Measurements from ENCODE around the gene OR6J1. TPM values are rescaled to one million over a fixed set of nuclear protein-coding genes. Genes with fewer than 3 reads are reported as not detected.

The OR6J1 gene
- polyA plus RNA-seq, 3 donors from 2014 or later, result not detected

GRCh38 chr14:22613106-22613695 lies 31.0 kb downstream of the OR6J1 start:
- Mint-ChIP-seq H3K27ac (peak overlapping the region in 1 of 6 donors; percentile 20), H3K4me1 (no peaks in the 10 kb centered on the region), H3K27me3 (ENCODE audit: low read depth in 3 of 3) (peaks cover 0 to 2% (median 2%) of the 10 kb centered on the region in 3 donors), H3K36me3 (peaks cover 15 to 42% (median 18%) of the 10 kb centered on the region in 3 donors), H3K4me3 (no peak overlapping the region), H3K9me3 (no peaks in the 10 kb centered on the region)
- DNase-seq, result no peak

- peaks cover 0 to 2% (median 0%) of the 10 kb centered on the region in 3 donors for H3K27me3 Mint-ChIP-seq (ENCODE audit: low read depth in 3 of 3)
- no peaks in the 10 kb centered on the region for H3K4me1 Mint-ChIP-seq
- no peak for DNase-seq
- peaks cover 25 to 50% (median 26%) of the 10 kb centered on the region in 3 donors for H3K36me3 Mint-ChIP-seq
- H3K9me3 Mint-ChIP-seq, result no peaks in the 10 kb centered on the region
- no peak overlapping the region for H3K4me3 Mint-ChIP-seq
- H3K27ac Mint-ChIP-seq, result peak overlapping the region in 3 of 6 donors; percentile 15 to 40 (median 35)
Measured at GRCh38 chr14:22610931-22611330, 33.2 kb downstream of the OR6J1 start.

- peak overlapping the region in 1 of 6 donors; percentile 13 for H3K27ac Mint-ChIP-seq
- H3K4me3 Mint-ChIP-seq, result no peak overlapping the region
- no peak for DNase-seq
- no peaks in the 10 kb centered on the region for H3K9me3 Mint-ChIP-seq
- H3K4me1 Mint-ChIP-seq, result no peaks in the 10 kb centered on the region
- H3K27me3 Mint-ChIP-seq (ENCODE audit: low read depth in 3 of 3), result peaks cover 0 to 2% (median 0%) of the 10 kb centered on the region in 3 donors
- peaks cover 35 to 58% (median 46%) of the 10 kb centered on the region in 3 donors for H3K36me3 Mint-ChIP-seq
Measured at GRCh38 chr14:22607291-22607690, 36.9 kb downstream of the OR6J1 start.

- Mint-ChIP-seq H3K36me3 (peaks cover 41 to 56% (median 52%) of the 10 kb centered on the region in 3 donors), H3K4me3 (no peak overlapping the region), H3K27me3 (ENCODE audit: low read depth in 3 of 3) (peaks cover 0 to 2% (median 1%) of the 10 kb centered on the region in 3 donors), H3K4me1 (peaks cover 7% of the 10 kb centered on the region in 2 donors), H3K9me3 (no peaks in the 10 kb centered on the region), H3K27ac (no peak overlapping the region)
- DNase-seq, result no peak
Measured at GRCh38 chr14:22606380-22606779, 37.8 kb downstream of the OR6J1 start.

GRCh38 chr14:22602862-22603261 lies 41.3 kb downstream of the OR6J1 start:
- Mint-ChIP-seq H3K4me1 (peaks cover 35 to 39% of the 10 kb centered on the region in 2 donors), H3K27me3 (ENCODE audit: low read depth in 3 of 3) (peaks cover 0 to 2% (median 1%) of the 10 kb centered on the region in 3 donors), H3K9me3 (no peaks in the 10 kb centered on the region), H3K4me3 (no peak overlapping the region), H3K27ac (no peak overlapping the region), H3K36me3 (peaks cover 30 to 38% (median 37%) of the 10 kb centered on the region in 3 donors)
- no peak for DNase-seq

- Mint-ChIP-seq H3K4me3 (no peak overlapping the region), H3K9me3 (no peaks in the 10 kb centered on the region), H3K36me3 (peaks cover 25 to 31% (median 30%) of the 10 kb centered on the region in 3 donors), H3K27me3 (ENCODE audit: low read depth in 3 of 3) (peaks cover 0 to 2% (median 1%) of the 10 kb centered on the region in 3 donors), H3K4me1 (peaks cover 40 to 44% of the 10 kb centered on the region in 2 donors), H3K27ac (peak overlapping the region in 2 of 6 donors; percentile 8 to 13)
- no peak for DNase-seq
Measured at GRCh38 chr14:22601996-22602395, 42.2 kb downstream of the OR6J1 start.

GRCh38 chr14:22601456-22601855 lies 42.7 kb downstream of the OR6J1 start:
- DNase-seq, result no peak
- Mint-ChIP-seq H3K4me1 (peaks cover 40 to 44% of the 10 kb centered on the region in 2 donors), H3K9me3 (no peaks in the 10 kb centered on the region), H3K36me3 (peaks cover 25 to 27% (median 26%) of the 10 kb centered on the region in 3 donors), H3K4me3 (no peak overlapping the region), H3K27ac (no peak overlapping the region), H3K27me3 (ENCODE audit: low read depth in 3 of 3) (peaks cover 0 to 2% (median 1%) of the 10 kb centered on the region in 3 donors)

- peak overlapping the region in 3 of 6 donors; percentile 27 to 94 (median 61) for H3K27ac Mint-ChIP-seq
- no peak for DNase-seq
- peaks cover 40 to 44% of the 10 kb centered on the region in 2 donors for H3K4me1 Mint-ChIP-seq
- peaks cover 0 to 3% (median 1%) of the 10 kb centered on the region in 3 donors for H3K27me3 Mint-ChIP-seq (ENCODE audit: low read depth in 3 of 3)
- peaks cover 14 to 22% (median 21%) of the 10 kb centered on the region in 3 donors for H3K36me3 Mint-ChIP-seq
- peak overlapping the region in 4 of 5 donors; percentile 96 to 99 (median 98) for H3K4me3 Mint-ChIP-seq
- H3K9me3 Mint-ChIP-seq, result no peaks in the 10 kb centered on the region
Measured at GRCh38 chr14:22600027-22600426, 44.1 kb downstream of the OR6J1 start.

GRCh38 chr14:22599349-22599748 lies 44.8 kb downstream of the OR6J1 start:
- no peaks in the 10 kb centered on the region for H3K9me3 Mint-ChIP-seq
- no peak for DNase-seq
- peaks cover 14 to 22% (median 18%) of the 10 kb centered on the region in 3 donors for H3K36me3 Mint-ChIP-seq
- H3K4me3 Mint-ChIP-seq, result peak overlapping the region; percentile 96 to 99 (median 97)
- peak overlapping the region; percentile 4 to 98 (median 94) for H3K27ac Mint-ChIP-seq
- peaks cover 0 to 5% (median 1%) of the 10 kb centered on the region in 3 donors for H3K27me3 Mint-ChIP-seq (ENCODE audit: low read depth in 3 of 3)
- H3K4me1 Mint-ChIP-seq, result peaks cover 40 to 44% of the 10 kb centered on the region in 2 donors

- peak; percentile 14 to 23 (median 15) for DNase-seq
Measured at GRCh38 chr14:22598896-22599244, 45.3 kb downstream of the OR6J1 start.

GRCh38 chr14:22598099-22598895 lies 45.9 kb downstream of the OR6J1 start, which contains the start of gene ABHD4:
Gene ABHD4 (plus strand): TSS chr14:22598300. CDS start chr14:22598307, 7 bp downstream.
- peak; percentile 76 to 78 (median 76) for DNase-seq
- Mint-ChIP-seq H3K27me3 (ENCODE audit: low read depth in 3 of 3) (peaks cover 0 to 12% (median 2%) of the 10 kb centered on the region in 3 donors), H3K4me3 (peak within 1 kb of the TSS; percentile 96 to 99 (median 97)), H3K4me1 (peaks cover 40 to 44% of the 10 kb centered on the region in 2 donors), H3K36me3 (peaks cover 14 to 15% (median 14%) of the 10 kb centered on the region in 3 donors), H3K9me3 (no peaks in the 10 kb centered on the region), H3K27ac (peak within 1 kb of the TSS; percentile 91 to 98 (median 95))

More at GRCh38 chr14:22598896-22599244, 45.3 kb downstream of the OR6J1 start:
- H3K27ac Mint-ChIP-seq, result peak overlapping the region; percentile 91 to 98 (median 94)
- H3K9me3 Mint-ChIP-seq, result no peaks in the 10 kb centered on the region
- H3K36me3 Mint-ChIP-seq, result peaks cover 14 to 20% (median 17%) of the 10 kb centered on the region in 3 donors
- peaks cover 40 to 44% of the 10 kb centered on the region in 2 donors for H3K4me1 Mint-ChIP-seq
- peaks cover 0 to 8% (median 1%) of the 10 kb centered on the region in 3 donors for H3K27me3 Mint-ChIP-seq (ENCODE audit: low read depth in 3 of 3)
- peak overlapping the region; percentile 96 to 99 (median 97) for H3K4me3 Mint-ChIP-seq

GRCh38 chr14:22597771-22598098 lies 46.4 kb downstream of the OR6J1 start:
- no peak for DNase-seq
- Mint-ChIP-seq H3K9me3 (no peaks in the 10 kb centered on the region), H3K27ac (peak overlapping the region; percentile 85 to 98 (median 94)), H3K36me3 (peaks cover 9 to 10% (median 10%) of the 10 kb centered on the region in 3 donors), H3K27me3 (ENCODE audit: low read depth in 3 of 3) (peaks cover 3 to 17% (median 6%) of the 10 kb centered on the region in 3 donors), H3K4me3 (peak overlapping the region; percentile 96 to 99 (median 97)), H3K4me1 (peaks cover 40 to 44% of the 10 kb centered on the region in 2 donors)

GRCh38 chr14:22597265-22597664 lies 46.9 kb downstream of the OR6J1 start:
- Mint-ChIP-seq H3K4me3 (peak overlapping the region; percentile 96 to 99 (median 97)), H3K9me3 (no peaks in the 10 kb centered on the region), H3K27ac (peak overlapping the region in 5 of 6 donors; percentile 88 to 98 (median 95)), H3K27me3 (ENCODE audit: low read depth in 3 of 3) (peaks cover 3 to 17% (median 6%) of the 10 kb centered on the region in 3 donors), H3K36me3 (peaks cover 6% of the 10 kb centered on the region in 3 donors), H3K4me1 (peaks cover 40 to 44% of the 10 kb centered on the region in 2 donors)
- DNase-seq, result no peak
